ENCODE measurements around the gene SEPTIN12.

- no peak for TF ChIP-seq REST (IDR thresholded peaks at IDR 0.05; ENCODE audit: insufficient read depth in 1 of 2, low read depth in 2 of 2, low read length in 2 of 2)
- TF ChIP-seq POLR2AphosphoS5 (IDR thresholded peaks at IDR 0.05; ENCODE audit: low read depth, low read length) = no peak
- no peak for TF ChIP-seq TAF1 (IDR thresholded peaks at IDR 0.05; ENCODE audit: borderline replicate concordance, insufficient read depth, low read length)
- no peak for TF ChIP-seq FOXP2 (optimal IDR thresholded peaks at IDR 0.05; ENCODE audit: borderline replicate concordance, extremely low read depth, extremely low read length, insufficient read depth)
- no peak for TF ChIP-seq SIN3A (IDR thresholded peaks at IDR 0.05; ENCODE audit: borderline replicate concordance, insufficient read depth, low read length)
Measured at GRCh38 chr16:4826980-4827379, 38.8 kb upstream of the SEPTIN12 start.
